GM21717 (cell line): ENCODE results near the gene PTH2.
"Not testable (repeated sequence)": the region's sequence is repeated elsewhere in the genome, so short reads cannot be mapped to it uniquely, and the experiment has no call there.

Experiments used
- ATAC-seq: cut with Tn5 transposase; IDR thresholded peaks from one replicate; pipeline ENCODE4 v1.9.1; 2021; ENCODE audit warnings: mild to moderate bottlenecking, moderate library complexity; ENCODE audit not compliant: unreplicated experiment

Gene PTH2, protein sequence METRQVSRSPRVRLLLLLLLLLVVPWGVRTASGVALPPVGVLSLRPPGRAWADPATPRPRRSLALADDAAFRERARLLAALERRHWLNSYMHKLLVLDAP

GRCh38 chr19:49423071-49423984, at the start of gene PTH2:
TSS of gene PTH2 (minus strand) at chr19:49423441. CDS start at chr19:49423339, 102 bp downstream.
- ATAC-seq = no peak

DNA sequence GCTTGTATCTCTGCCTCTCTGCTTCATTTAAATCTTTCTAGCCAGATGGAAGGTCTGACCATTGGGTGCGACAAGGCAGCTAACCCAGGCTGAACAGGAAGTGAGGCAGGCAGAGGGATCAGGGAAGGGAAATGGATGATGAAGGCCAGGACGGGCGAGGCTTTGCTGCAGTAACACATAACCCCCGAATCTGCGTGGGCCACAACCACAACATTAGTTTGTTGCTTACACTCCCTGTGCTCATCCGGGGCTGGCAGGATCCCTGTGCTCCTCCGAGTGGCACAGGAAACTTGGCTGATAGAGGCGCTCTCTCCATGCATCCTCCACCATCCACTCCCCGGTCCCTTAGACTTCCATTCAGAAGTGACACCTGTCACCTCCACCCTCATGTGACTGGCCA, 49.7 kb upstream of the PTH2 start:
- no peak for ATAC-seq

GRCh38 chr19:49470615-49470978, 47.4 kb upstream of the PTH2 start:
- no peak for ATAC-seq

GRCh38 chr19:49469828-49470614, 46.8 kb upstream of the PTH2 start:
- peak; percentile 45 for ATAC-seq

GRCh38 chr19:49468746-49469447, 45.7 kb upstream of the PTH2 start:
- ATAC-seq = peak; percentile 47

- no peak for ATAC-seq
These were observed 45.0 kb upstream of the PTH2 start for GRCh38 chr19:49468199-49468598.

DNA sequence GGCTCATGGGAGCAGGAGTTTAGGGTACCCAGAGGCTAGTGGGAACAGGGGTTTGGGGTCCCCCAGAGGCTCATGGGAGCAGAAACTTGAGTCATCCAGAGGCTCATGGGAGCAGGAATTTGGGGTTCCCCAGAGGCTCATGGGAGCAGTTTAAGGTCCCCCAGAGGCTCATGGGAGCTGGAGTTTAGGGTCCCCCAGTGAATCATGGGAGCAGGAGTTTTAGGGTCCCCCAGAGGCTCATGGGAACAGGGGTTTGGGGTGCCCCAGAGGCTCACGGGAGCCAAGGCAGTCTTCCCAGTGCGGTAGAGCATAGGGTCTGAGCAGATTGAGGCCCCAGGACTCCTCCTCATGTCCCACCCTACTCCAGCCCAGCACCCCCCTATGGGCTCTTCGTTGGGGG, 42.1 kb upstream of the PTH2 start:
- ATAC-seq = no peak

GRCh38 chr19:49463960-49464740, 40.9 kb upstream of the PTH2 start:
- ATAC-seq = no peak

GRCh38 chr19:49462492-49462891, 39.3 kb upstream of the PTH2 start:
- ATAC-seq = no peak

DNA sequence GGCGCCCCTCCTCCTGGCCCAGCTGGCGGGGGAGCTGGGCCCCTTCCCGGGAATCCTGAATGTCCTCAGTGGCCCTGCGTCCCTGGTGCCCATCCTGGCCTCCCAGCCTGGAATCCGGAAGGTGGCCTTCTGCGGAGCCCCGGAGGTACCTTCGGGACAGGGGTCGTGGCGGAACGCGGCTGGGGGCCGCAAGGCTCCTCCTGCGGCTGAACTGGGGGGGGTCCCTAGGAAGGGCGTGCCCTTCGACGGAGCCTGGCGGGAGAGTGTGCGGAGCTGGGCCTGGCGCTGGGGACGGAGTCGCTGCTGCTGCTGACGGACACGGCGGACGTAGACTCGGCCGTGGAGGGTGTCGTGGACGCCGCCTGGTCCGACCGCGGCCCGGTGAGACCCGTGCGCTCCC, 38.4 kb upstream of the PTH2 start:
- ATAC-seq = no peak

DNA sequence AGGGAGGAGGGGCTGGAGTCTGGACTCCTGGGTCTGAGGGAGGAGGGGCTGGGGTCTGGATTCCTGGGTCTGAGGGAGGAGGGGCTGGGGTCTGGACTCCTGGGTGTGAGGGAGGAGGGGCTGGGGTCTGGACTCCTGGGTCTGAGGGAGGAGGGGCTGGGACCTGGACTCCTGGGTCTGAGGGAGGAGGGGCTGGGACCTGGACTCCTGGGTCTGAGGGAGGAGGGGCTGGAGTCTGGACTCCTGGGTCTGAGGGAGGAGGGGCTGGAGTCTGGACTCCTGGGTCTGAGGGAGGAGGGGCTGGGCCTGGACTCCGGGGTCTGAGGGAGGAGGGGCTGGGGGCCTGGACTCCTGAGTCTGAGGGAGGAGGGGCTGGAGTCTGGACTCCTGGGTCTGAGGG, 37.9 kb upstream of the PTH2 start:
- not testable (repeated sequence) for ATAC-seq

- no peak for ATAC-seq
These were observed 36.1 kb upstream of the PTH2 start for GRCh38 chr19:49459388-49459787.

GRCh38 chr19:49458567-49458903, 35.3 kb upstream of the PTH2 start:
- ATAC-seq = no peak

DNA sequence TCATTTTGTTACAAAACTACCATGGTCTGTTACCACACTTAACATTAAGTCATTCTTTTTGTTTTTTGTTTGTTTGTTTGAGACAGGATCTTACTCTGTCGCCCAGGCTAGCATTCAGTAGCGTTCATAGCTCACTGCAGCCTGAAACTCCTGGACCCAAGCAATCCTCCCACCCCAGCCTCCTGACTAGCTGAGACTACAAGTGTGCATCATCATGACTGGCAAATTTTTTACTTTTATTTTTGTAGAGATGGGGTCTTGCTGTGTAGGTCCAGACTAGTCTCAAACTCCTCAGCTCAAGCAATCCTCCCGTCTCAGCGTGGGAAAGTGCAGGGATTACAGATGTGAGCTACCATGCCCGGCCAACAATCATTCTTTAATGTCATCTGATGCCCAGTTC, 33.1 kb upstream of the PTH2 start:
- ATAC-seq = no peak

DNA sequence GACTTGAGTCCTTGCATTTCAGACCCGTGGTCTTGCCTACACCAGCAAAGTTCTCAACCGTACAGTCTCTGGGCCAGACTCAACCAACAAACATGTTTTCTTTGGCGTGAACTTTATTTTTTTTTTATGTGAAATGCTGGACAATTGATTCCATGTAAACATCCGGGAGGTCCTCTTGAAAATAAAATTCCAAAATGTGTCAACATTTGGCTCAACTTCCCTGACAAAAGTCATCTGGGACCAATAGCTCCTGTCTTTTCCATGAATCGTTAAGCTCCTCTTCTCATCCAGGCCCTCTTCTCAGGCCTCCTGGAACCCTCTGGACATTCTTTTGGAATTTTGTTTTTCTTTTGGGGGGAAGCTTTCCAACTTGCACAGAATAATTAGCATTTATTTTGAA, 32.5 kb upstream of the PTH2 start:
- ATAC-seq = no peak

DNA sequence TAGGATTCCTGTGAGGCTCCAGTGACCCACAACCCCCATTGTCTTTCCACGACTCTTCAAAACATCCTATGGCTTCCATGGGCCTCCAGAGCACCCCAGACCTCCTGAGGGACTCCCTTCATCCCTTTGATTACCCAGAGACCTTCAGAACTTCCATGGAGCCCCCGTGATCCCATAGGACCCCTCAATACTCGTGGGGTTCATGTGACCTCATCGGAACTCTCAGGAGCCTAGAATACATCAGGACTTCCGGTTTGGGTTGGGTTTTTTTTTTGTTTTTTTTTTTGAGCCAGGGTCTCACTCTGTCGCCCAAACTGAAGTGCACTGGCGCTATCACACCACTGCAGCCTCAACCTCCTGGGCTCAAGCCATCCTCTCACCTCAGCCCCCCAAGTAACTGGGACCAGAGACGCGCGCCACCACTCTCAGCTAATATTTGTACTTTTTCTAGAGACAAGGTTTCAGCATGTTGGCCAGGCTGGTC, 30.6 kb upstream of the PTH2 start:
- ATAC-seq = no peak

DNA sequence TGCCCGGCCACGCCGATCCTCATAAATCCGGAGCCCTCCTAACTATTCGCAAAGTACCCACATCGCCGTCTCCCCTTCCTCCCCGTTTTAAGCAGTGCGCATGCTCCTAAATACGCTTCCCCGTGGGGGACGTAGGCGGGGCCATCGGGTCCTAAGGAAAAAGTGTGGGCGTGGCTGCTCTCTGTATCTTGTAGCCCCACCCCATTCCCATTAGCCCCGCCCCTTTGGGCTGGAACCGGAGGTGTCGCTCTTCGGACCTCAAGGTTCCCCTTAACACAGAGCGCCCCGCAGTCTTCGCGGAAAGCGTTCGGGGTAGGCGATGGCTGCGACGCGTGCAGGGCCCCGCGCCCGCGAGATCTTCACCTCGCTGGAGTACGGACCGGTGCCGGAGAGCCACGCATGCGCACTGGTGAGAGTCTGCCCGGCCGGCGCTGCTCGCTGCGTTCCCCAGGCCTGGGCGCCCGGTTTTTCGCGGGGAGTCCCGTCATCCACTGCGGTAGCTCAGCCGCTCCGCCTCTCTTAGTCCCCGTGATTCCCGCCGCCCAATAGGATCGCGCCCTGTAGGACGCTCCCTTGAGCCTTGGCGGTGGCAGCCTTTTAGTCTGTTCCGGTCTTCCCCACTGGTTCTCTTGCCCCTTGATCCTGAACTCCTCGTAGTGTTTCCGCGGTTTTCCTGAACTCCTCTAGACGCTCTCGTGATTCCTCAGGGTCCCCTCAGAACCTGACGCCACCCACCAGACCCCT, 29.9 kb upstream of the PTH2 start, which contains the start of gene ALDH16A1:
Gene ALDH16A1, plus strand, starts transcription at position 213 of the 744 bp plus-strand sequence. Its CDS starts 107 bp downstream, at position 320.
- peak; percentile 58 for ATAC-seq

DNA sequence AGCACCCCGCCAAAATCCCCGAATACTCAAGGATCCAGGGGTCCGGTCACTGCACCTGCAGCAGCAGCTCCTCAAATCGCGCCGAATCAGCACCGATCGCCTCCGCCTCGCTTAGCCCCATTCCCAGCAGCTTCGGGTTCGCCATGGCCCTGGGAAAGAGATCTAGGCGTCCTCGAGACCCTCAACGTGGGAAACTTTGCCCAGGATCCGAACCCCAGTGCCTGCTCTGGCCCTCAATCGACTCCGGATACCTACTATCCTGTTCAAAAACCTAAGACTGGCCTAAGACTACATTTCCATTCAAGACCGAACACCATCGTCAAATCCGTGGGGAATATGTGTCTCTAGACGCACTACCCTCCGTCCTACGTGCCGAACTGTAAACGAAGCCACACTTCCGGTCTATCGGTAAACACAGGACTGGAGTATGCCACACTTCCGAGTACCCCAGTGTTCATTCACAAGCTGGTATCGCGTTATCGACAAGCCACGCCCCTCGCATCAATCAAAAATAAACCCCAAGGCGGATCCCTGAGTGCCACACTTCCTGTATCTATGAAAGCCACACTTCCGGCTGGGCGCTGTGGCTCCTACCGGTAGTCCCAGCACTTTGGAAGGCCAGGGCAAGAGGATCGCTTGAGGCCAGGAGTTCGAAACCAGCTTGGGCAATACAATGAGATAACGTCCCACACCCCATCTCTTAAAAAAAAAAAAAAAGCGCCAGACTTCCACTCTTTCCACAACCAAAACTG, 28.4 kb upstream of the PTH2 start, which contains the start of gene PIH1D1:
Gene PIH1D1, minus strand, starts transcription at position 385 of the 752 bp plus-strand sequence. Its CDS starts 240 bp downstream, at position 145.
- ATAC-seq = peak; percentile 42

GRCh38 chr19:49450405-49450804, 27.2 kb upstream of the PTH2 start:
- ATAC-seq = no peak
